Ovary (tissue), 3 donors: ENCODE measurements around the gene ARID1B.

ENCODE experiments used
- CTCF ChIP-seq, 3 donors: fragments of 450-650 bp in 2 of 3; fragments of 200-600 bp in 1 of 3; IDR thresholded peaks; one replicate each; pipeline versions ENCODE4 v1.5.1 to v1.8.0; 2016 to 2022; ENCODE audit warnings: antibody characterized with exemption in 3 of 3, mild to moderate bottlenecking in 1 of 3
- POLR2A ChIP-seq: fragments of 450-650 bp; IDR thresholded peaks from one replicate; pipeline ENCODE4 v1.6.1; 2017; ENCODE audit warnings: antibody characterized with exemption, mild to moderate bottlenecking, moderate library complexity
- donor health status: DM: no; HTN: no; CAD: no.

GRCh38 chr6:156954191-156954590 is 177.0 kb downstream of the ARID1B start:
- no peak for TF ChIP-seq CTCF (IDR thresholded peaks at IDR 0.05)
- no peak for TF ChIP-seq POLR2A
